Stimulated activated CD8-positive, alpha-beta memory T cell treated with anti-CD3 and anti-CD28 coated beads, Interleukin-15, amount 100 ng/mL, for 48 hours (primary cell): ENCODE results near the gene GBP6.
"Not testable (repeated sequence)": the region's sequence is repeated elsewhere in the genome, so short reads cannot be mapped to it uniquely, and the experiment has no call there.

Experiments used
- DNase-seq, 2 donors: peaks; one replicate each; pipeline ENCODE4 v3.0.0-alpha.2; 2020; ENCODE audit warnings: low read depth in 2 of 2

Gene GBP6

GRCh38 chr1:89369331-89369730 lies 5.5 kb downstream of the GBP6 start:
- DNase-seq, result no peak

GRCh38 chr1:89373810-89374209 lies 10.0 kb downstream of the GBP6 start:
- not testable (repeated sequence) for DNase-seq

DNA sequence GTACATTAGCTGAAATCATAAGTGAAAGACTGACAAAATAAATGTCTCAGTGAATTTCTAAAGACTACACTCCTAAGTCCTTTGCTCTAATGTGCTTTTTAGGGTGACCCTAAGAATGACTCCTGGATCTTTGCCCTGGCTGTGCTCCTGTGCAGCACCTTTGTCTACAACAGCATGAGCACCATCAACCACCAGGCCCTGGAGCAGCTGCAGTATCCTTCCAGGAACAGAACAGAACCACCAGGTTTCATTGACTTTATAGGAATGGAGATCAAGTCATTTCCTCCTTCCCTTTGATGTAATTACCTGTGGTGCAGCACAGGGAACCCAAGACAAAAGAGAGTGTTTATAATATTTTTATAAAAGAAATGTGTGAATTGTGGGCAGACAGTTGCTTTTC lies 14.1 kb downstream of the GBP6 start:
- DNase-seq, result no peak

GRCh38 chr1:89381618-89382017 lies 17.8 kb downstream of the GBP6 start:
- DNase-seq, result no peak

DNA sequence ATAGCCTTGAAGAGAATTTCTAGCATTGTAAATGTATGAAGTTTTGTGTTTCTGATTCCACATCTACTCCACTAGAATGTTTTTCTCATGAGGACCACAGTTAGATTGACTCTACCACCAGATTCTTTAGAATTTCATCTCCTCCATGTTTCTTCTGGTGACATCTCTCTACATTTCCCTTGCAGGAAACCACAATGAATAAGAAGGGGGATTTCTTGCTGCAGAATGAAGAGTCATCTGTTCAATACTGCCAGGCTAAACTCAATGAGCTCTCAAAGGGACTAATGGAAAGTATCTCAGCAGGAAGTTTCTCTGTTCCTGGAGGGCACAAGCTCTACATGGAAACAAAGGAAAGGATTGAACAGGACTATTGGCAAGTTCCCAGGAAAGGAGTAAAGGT lies 18.6 kb downstream of the GBP6 start:
- no peak for DNase-seq

DNA sequence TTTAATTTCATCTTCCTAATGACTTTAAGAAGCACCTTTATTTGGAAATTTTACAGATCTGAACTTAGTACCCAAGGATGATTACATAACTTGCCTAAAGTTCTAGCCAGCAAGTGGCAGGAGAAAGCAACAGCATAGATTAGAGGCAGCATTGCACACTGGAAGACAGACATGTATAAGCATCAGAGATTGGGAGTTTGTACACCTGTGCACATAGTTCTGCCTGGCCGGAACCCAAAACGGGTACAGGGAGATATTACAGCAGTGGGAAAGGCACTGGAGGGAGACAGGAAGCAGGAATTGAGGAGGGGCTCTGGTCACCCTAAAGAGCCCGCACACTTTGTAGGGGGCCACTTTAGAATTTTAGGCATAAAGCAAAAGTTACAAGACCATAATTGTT lies 19.3 kb downstream of the GBP6 start:
- no peak for DNase-seq

DNA sequence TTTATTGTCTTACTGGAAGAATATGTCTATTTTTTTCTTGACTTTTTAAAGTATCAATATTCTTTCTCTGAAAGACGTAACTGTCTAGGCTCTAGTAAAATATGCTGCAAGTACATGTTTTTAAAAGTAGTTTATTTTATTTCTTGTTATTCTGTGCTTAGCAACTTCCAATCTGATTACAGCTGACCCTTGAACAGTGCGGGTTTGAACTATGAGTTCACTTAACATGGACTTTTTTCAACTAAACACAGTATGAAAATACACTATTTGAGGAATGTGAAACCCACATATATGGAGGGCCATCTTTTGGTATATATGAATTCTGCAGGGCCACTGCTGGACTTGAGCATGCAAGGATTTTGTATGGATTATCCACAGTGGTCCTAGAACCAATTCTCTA lies 26.8 kb downstream of the GBP6 start:
- no peak for DNase-seq

DNA sequence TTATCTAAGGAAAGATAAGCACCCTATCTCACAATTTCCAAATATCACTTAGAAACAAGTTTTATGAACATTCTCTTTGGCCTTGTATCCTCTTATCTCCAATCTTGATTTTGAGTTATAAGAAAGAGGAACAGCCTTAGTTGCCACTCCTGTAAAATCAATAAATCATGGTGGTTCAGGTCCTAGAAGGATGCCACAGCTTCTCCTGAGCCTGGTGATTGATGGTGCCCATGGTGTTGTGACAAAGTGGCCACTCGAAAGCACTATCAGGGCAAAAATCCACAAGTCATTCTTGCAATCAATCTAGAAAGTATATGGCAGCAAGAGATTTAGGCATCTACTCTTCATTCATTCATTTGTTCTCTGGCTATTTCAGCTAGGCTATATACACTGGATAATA lies 27.8 kb downstream of the GBP6 start:
- DNase-seq, result no peak

- no peak for DNase-seq
Measured at GRCh38 chr1:89394851-89395250, 31.0 kb downstream of the GBP6 start.

GRCh38 chr1:89396902-89397301 lies 33.0 kb downstream of the GBP6 start:
- no peak for DNase-seq

- DNase-seq, result no peak
Measured at GRCh38 chr1:89405275-89405929, 41.5 kb downstream of the GBP6 start.

- no peak for DNase-seq
Measured at GRCh38 chr1:89407360-89407759, 43.5 kb downstream of the GBP6 start.

- not testable (repeated sequence) for DNase-seq
Measured at GRCh38 chr1:89407768-89408167, 43.9 kb downstream of the GBP6 start.

DNA sequence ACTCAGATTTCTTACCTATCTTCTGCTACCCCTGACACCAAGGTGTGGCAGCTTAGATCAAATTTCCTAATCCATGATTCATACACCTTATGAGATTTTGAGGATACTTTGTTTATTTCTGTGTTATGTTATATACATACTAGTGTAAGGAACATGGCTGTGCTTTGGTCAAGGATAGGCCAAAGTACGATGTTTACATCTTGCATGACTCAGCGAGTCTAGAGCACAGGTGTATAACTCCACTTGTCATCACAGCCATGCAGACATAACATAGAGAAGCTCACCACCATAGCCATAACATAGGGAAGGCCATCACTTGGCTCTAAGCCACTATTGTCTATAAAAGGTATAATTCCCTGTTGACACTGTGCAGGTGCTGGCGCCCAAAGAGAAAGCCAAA lies 61.2 kb downstream of the GBP6 start:
- DNase-seq, result no peak

DNA sequence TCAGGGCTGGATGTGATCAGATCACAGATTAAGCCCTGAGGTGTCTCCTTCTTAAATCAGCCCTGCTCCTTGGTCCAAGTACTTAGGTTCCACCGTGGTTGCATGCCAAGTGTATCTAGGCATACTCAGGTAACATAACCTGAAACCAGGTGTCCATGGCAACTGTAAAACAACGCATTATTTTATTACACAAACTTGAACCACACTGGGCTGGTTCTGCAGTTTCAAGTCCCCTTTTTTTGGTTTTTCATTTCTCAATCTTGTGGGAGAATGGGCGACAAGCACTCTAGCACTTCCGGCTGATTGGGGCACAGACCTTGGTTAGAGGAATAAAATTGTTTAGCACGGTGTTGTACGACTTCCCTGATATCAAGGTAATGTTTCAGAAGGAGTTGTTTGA lies 65.2 kb downstream of the GBP6 start:
- DNase-seq, result no peak

DNA sequence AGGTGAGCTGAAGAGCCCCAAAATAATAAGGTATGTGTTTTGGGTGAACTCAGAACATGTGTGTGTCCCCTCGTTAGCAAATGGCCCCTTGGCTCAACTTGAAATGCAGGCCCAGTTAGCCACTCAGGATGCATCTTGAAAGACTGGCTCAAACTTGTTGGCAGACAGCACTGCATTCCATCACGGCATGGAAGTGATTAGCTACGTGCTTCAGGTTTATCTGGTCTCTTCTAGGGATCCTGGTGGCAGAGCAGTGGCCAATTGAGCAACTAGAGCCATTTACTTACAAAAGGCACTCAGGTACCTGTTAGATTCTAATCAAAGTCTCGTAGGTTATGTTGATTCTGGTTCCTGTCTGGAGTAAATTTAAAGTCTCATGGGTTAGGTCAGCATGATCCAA lies 65.8 kb downstream of the GBP6 start:
- not testable (repeated sequence) for DNase-seq

GRCh38 chr1:89433421-89433820 lies 69.6 kb downstream of the GBP6 start:
- no peak for DNase-seq

DNA sequence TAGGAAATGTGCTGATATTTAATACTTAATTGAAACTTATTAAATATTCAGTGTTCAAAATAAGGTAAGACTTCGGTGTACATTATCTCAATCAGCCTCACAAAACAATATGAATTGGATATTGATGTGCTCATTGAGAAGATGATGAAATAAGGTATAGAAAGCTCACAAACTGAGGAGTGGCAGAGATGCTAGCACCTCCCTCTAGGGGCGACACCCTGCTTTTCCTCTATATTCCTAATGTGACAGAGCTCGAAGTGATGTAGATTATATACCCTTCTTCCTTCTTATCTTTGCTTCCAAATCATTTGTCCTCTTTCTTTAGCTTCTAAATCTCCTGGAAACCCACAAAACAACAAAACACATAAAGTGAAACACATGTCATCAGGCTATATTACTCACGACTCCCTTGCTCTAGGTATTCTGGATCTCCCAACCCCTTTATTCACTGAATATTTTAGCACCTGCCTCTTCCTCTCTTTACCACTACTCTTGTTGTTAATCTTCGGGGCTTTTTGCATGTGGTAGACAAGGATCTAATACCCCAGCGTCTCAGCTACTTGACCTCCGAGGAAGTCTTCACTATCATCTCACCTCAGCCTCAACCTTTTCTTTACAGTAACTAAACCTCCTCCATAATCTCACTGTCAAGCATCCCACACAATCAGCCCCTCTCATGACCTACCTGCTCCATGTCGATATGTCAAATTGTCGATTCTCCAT lies 70.4 kb downstream of the GBP6 start:
- DNase-seq, result peak in 1 of 2 donors; percentile 19
